ENCODE data around the gene MFSD2B. TPM values are rescaled to one million over a fixed set of nuclear protein-coding genes. Genes with fewer than 3 reads are reported as not detected.
A peak's percentile ranks its signal among the peaks of the same experiment; 100 is the strongest.
"Not testable (repeated sequence)": the region's sequence is repeated elsewhere in the genome, so short reads cannot be mapped to it uniquely, and the experiment has no call there.

Gene MFSD2B
- total RNA-seq, 8 experiments from 2014 or later: 0.36 to 1.5 (median 0.75) TPM

- WGBS, 10 experiments: 55 to 94% (median 75%) methylated on average over 1 to 6 of the region's 9 CpGs; no CpG with 5 or more reads in 2 of the 10 experiments
- Histone ChIP-seq H3K27ac (no peak overlapping the region), H3K4me1 (replicated peaks in 1 of 2) (peaks cover 7 to 9% of the 10 kb centered on the region in 2 donors), H3K4me3 (no peak overlapping the region)
- no peak for ATAC-seq (replicated peaks in 6 of 8)
- in situ Hi-C loops (cut with MboI; ENCODE audit: low pct_unique_long_range_greater_than_20kb in 2 of 9, low sequenced_read_pairs in 9 of 9, unreplicated experiment in 9 of 9): no loop called here
Observed at GRCh38 chr2:24012521-24013188, 2.8 kb downstream of the MFSD2B start.

- in situ Hi-C loops (cut with MboI; ENCODE audit: low pct_unique_long_range_greater_than_20kb in 2 of 9, low sequenced_read_pairs in 9 of 9, unreplicated experiment in 9 of 9); H3K27ac ChIP-seq; ATAC-seq (replicated peaks in 6 of 8); H3K4me1 ChIP-seq (replicated peaks in 1 of 2); H3K4me3 ChIP-seq: not testable (repeated sequence)
- 80 to 100% (median 99%) methylated on average over 1 to 6 of the region's 6 CpGs; no CpG with 5 or more reads in 4 of the 10 experiments for WGBS, 10 experiments
Observed at GRCh38 chr2:24014902-24015301, 5.0 kb downstream of the MFSD2B start.

- peak; percentile 78 to 96 (median 87) for ATAC-seq (replicated peaks in 6 of 8)
- no peak overlapping the region for H3K4me3 ChIP-seq
- H3K4me1 ChIP-seq (replicated peaks in 1 of 2): peaks cover 5 to 10% of the 10 kb centered on the region in 2 donors
- in situ Hi-C loops (cut with MboI; ENCODE audit: low pct_unique_long_range_greater_than_20kb in 2 of 9, low sequenced_read_pairs in 9 of 9, unreplicated experiment in 9 of 9): no loop called here
- 0 to 100% (median 60%) methylated on average over 1 to 7 of the region's 11 CpGs; no CpG with 5 or more reads in 1 of the 10 experiments for WGBS, 10 experiments
- H3K27ac ChIP-seq: peak overlapping the region in 1 of 2 donors; percentile 37
Observed at GRCh38 chr2:24015562-24016375, 5.9 kb downstream of the MFSD2B start.

GRCh38 chr2:24016376-24016761 is 6.5 kb downstream of the MFSD2B start:
- peaks cover 5 to 10% of the 10 kb centered on the region in 2 donors for H3K4me1 ChIP-seq (replicated peaks in 1 of 2)
- H3K27ac ChIP-seq: no peak overlapping the region
- peak in 2 of 8 experiments; percentile 3 to 4 for ATAC-seq (replicated peaks in 6 of 8)
- 79 to 100% methylated on average over 1 to 5 of the region's 9 CpGs; no CpG with 5 or more reads in 8 of the 10 experiments for WGBS, 10 experiments
- in situ Hi-C loops (cut with MboI; ENCODE audit: low pct_unique_long_range_greater_than_20kb in 2 of 9, low sequenced_read_pairs in 9 of 9, unreplicated experiment in 9 of 9): no loop called here
- H3K4me3 ChIP-seq: no peak overlapping the region

- WGBS, 10 experiments: 70 to 100% (median 89%) methylated on average over 1 to 9 of the region's 35 CpGs; no CpG with 5 or more reads in 5 of the 10 experiments
- in situ Hi-C loops (cut with MboI; ENCODE audit: low pct_unique_long_range_greater_than_20kb in 2 of 9, low sequenced_read_pairs in 9 of 9, unreplicated experiment in 9 of 9): no loop called here
- Histone ChIP-seq H3K4me3 (no peak overlapping the region), H3K4me1 (replicated peaks in 1 of 2) (peaks cover 5 to 10% of the 10 kb centered on the region in 2 donors), H3K27ac (no peak overlapping the region)
- ATAC-seq (replicated peaks in 6 of 8): no peak
Observed at GRCh38 chr2:24016853-24017703, 7.2 kb downstream of the MFSD2B start.

GRCh38 chr2:24017711-24018110 is 7.8 kb downstream of the MFSD2B start:
- Histone ChIP-seq H3K4me1 (replicated peaks in 1 of 2) (peaks cover 5 to 10% of the 10 kb centered on the region in 2 donors), H3K4me3 (no peak overlapping the region), H3K27ac (no peak overlapping the region)
- in situ Hi-C loops (cut with MboI; ENCODE audit: low pct_unique_long_range_greater_than_20kb in 2 of 9, low sequenced_read_pairs in 9 of 9, unreplicated experiment in 9 of 9): no loop called here
- no peak for ATAC-seq (replicated peaks in 6 of 8)
- 92% methylated on average over 2 of the region's 8 CpGs; no CpG with 5 or more reads in 9 of the 10 experiments for WGBS, 10 experiments

- 65 to 90% (median 76%) methylated on average over 3 to 8 of the region's 9 CpGs; no CpG with 5 or more reads in 6 of the 10 experiments for WGBS, 10 experiments
- in situ Hi-C loops (cut with MboI; ENCODE audit: low pct_unique_long_range_greater_than_20kb in 2 of 9, low sequenced_read_pairs in 9 of 9, unreplicated experiment in 9 of 9): no loop called here
- Histone ChIP-seq H3K27ac (no peak overlapping the region), H3K4me3 (no peak overlapping the region), H3K4me1 (replicated peaks in 1 of 2) (peaks cover 5 to 10% of the 10 kb centered on the region in 2 donors)
- no peak for ATAC-seq (replicated peaks in 6 of 8)
Observed at GRCh38 chr2:24018241-24018640, 8.4 kb downstream of the MFSD2B start.

- no peak overlapping the region for H3K27ac ChIP-seq
- ATAC-seq (replicated peaks in 6 of 8): no peak
- in situ Hi-C loops (cut with MboI; ENCODE audit: low pct_unique_long_range_greater_than_20kb in 2 of 9, low sequenced_read_pairs in 9 of 9, unreplicated experiment in 9 of 9): no loop called here
- H3K4me1 ChIP-seq (replicated peaks in 1 of 2): peaks cover 5 to 10% of the 10 kb centered on the region in 2 donors
- 100% methylated on average over 2 of the region's 5 CpGs; no CpG with 5 or more reads in 9 of the 10 experiments for whole genome bisulfite sequencing, 10 experiments
- H3K4me3 ChIP-seq: no peak overlapping the region
Observed at GRCh38 chr2:24019729-24020128, 9.8 kb downstream of the MFSD2B start.

- 40 to 46% methylated on average over 1 to 2 of the region's 4 CpGs; no CpG with 5 or more reads in 8 of the 10 experiments for WGBS, 10 experiments
- peak in 3 of 8 experiments; percentile 30 to 42 (median 42) for ATAC-seq (replicated peaks in 6 of 8)
Observed at GRCh38 chr2:24020244-24020643, 10.4 kb downstream of the MFSD2B start.

GRCh38 chr2:24021122-24021998 is 11.5 kb downstream of the MFSD2B start:
- Histone ChIP-seq H3K4me3 (no peak overlapping the region), H3K27ac (no peak overlapping the region), H3K4me1 (replicated peaks in 1 of 2) (peaks cover 6 to 8% of the 10 kb centered on the region in 2 donors)
- ATAC-seq (replicated peaks in 6 of 8): peak in 5 of 8 experiments; percentile 10 to 88 (median 57)
- 40 to 100% (median 89%) methylated on average over 1 to 5 of the region's 19 CpGs; no CpG with 5 or more reads in 6 of the 10 experiments for WGBS, 10 experiments
- in situ Hi-C loops (cut with MboI; ENCODE audit: low pct_unique_long_range_greater_than_20kb in 2 of 9, low sequenced_read_pairs in 9 of 9, unreplicated experiment in 9 of 9): no loop called here

More at GRCh38 chr2:24020244-24020643, 10.4 kb downstream of the MFSD2B start:
- H3K27ac ChIP-seq: no peak overlapping the region
- peaks cover 5 to 10% of the 10 kb centered on the region in 2 donors for H3K4me1 ChIP-seq (replicated peaks in 1 of 2)
- H3K4me3 ChIP-seq: no peak overlapping the region
- in situ Hi-C loops (cut with MboI; ENCODE audit: low pct_unique_long_range_greater_than_20kb in 2 of 9, low sequenced_read_pairs in 9 of 9, unreplicated experiment in 9 of 9): no loop called here

- no peak overlapping the region for H3K27ac ChIP-seq
- 33% methylated on average over 1 of the region's 14 CpGs; no CpG with 5 or more reads in 9 of the 10 experiments for WGBS, 10 experiments
- peaks cover 10 to 12% of the 10 kb centered on the region in 2 donors for H3K4me1 ChIP-seq (replicated peaks in 1 of 2)
- in situ Hi-C loops (cut with MboI; ENCODE audit: low pct_unique_long_range_greater_than_20kb in 2 of 9, low sequenced_read_pairs in 9 of 9, unreplicated experiment in 9 of 9): no loop called here
- no peak for ATAC-seq (replicated peaks in 6 of 8)
- H3K4me3 ChIP-seq: no peak overlapping the region
Observed at GRCh38 chr2:24022324-24022974, 12.6 kb downstream of the MFSD2B start.
